ENCODE data around the gene TNFAIP6. TPM values are rescaled to one million over a fixed set of nuclear protein-coding genes. Genes with fewer than 3 reads are reported as not detected.

TNFAIP6 gene
- total and polyA plus RNA-seq, 8 donors = 2.3 to 14.8 (median 4.0) TPM

- Histone ChIP-seq H3K4me3 (no peak overlapping the region), H3K4me1 (peaks cover 0 to 6% of the 10 kb centered on the region in 2 donors), H3K27ac (no peak overlapping the region), H3K9me3 (no peaks in the 10 kb centered on the region), H3K27me3 (no peaks in the 10 kb centered on the region), H3K36me3 (no peaks in the 10 kb centered on the region)
- DNase-seq = no peak
- ATAC-seq = no peak
- intact Hi-C loops (cut with DNase I) = no loop called here
- TF ChIP-seq, protein P1, sequence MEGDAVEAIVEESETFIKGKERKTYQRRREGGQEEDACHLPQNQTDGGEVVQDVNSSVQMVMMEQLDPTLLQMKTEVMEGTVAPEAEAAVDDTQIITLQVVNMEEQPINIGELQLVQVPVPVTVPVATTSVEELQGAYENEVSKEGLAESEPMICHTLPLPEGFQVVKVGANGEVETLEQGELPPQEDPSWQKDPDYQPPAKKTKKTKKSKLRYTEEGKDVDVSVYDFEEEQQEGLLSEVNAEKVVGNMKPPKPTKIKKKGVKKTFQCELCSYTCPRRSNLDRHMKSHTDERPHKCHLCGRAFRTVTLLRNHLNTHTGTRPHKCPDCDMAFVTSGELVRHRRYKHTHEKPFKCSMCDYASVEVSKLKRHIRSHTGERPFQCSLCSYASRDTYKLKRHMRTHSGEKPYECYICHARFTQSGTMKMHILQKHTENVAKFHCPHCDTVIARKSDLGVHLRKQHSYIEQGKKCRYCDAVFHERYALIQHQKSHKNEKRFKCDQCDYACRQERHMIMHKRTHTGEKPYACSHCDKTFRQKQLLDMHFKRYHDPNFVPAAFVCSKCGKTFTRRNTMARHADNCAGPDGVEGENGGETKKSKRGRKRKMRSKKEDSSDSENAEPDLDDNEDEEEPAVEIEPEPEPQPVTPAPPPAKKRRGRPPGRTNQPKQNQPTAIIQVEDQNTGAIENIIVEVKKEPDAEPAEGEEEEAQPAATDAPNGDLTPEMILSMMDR (IDR thresholded peaks at IDR 0.05) = no peak
Measured at GRCh38 chr2:151347906-151348305, 9.5 kb upstream of the TNFAIP6 start.

GRCh38 chr2:151350579-151351195 lies 6.7 kb upstream of the TNFAIP6 start:
- peaks cover 0 to 6% of the 10 kb centered on the region in 2 donors for H3K4me1 ChIP-seq
- H3K27me3 ChIP-seq = no peaks in the 10 kb centered on the region
- H3K36me3 ChIP-seq = no peaks in the 10 kb centered on the region
- ATAC-seq (no peak), DNase-seq (no peak)
- TF ChIP-seq, protein P1 (IDR thresholded peaks at IDR 0.05) = no peak
- no peak overlapping the region for H3K27ac ChIP-seq
- intact Hi-C loops (cut with DNase I) = no loop called here
- H3K9me3 ChIP-seq = no peaks in the 10 kb centered on the region
- no peak overlapping the region for H3K4me3 ChIP-seq

DNA sequence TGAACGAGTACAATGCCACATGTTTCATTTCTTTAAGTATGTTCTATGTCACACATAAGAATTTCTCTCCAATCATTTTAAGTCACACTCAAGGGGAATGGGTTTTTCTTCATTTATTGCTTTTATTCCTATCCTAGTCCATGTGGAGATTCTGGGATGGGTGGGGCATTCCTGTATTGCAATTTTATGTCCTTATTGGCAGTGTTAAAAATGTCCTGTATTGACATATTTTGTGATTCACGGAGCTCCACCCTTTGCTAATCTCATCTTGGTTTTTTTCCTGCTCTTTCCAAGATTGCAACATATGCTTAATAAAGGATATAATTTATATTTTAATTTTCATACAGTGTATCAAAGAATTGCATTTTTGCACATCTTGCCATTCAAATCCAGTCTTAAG lies 3.4 kb upstream of the TNFAIP6 start:
- no peak overlapping the region for H3K4me3 ChIP-seq
- H3K9me3 ChIP-seq = no peaks in the 10 kb centered on the region
- TF ChIP-seq, protein P1 (IDR thresholded peaks at IDR 0.05) = no peak
- H3K27me3 ChIP-seq = no peaks in the 10 kb centered on the region
- H3K4me1 ChIP-seq = peaks cover 0 to 7% of the 10 kb centered on the region in 2 donors
- no peak for ATAC-seq
- no peak overlapping the region for H3K27ac ChIP-seq
- intact Hi-C loops (cut with DNase I) = no loop called here
- DNase-seq = no peak
- H3K36me3 ChIP-seq = no peaks in the 10 kb centered on the region

- peaks cover 0 to 10% of the 10 kb centered on the region in 2 donors for H3K4me1 ChIP-seq
- no peaks in the 10 kb centered on the region for H3K36me3 ChIP-seq
- ATAC-seq = no peak
- H3K4me3 ChIP-seq = no peak overlapping the region
- H3K27me3 ChIP-seq = no peaks in the 10 kb centered on the region
- H3K9me3 ChIP-seq = no peaks in the 10 kb centered on the region
- DNase-seq = no peak
- no peak overlapping the region for H3K27ac ChIP-seq
- TF ChIP-seq, protein P1 (IDR thresholded peaks at IDR 0.05) = no peak
- intact Hi-C loops (cut with DNase I) = no loop called here
Measured at GRCh38 chr2:151354807-151355206, 2.6 kb upstream of the TNFAIP6 start.

DNA sequence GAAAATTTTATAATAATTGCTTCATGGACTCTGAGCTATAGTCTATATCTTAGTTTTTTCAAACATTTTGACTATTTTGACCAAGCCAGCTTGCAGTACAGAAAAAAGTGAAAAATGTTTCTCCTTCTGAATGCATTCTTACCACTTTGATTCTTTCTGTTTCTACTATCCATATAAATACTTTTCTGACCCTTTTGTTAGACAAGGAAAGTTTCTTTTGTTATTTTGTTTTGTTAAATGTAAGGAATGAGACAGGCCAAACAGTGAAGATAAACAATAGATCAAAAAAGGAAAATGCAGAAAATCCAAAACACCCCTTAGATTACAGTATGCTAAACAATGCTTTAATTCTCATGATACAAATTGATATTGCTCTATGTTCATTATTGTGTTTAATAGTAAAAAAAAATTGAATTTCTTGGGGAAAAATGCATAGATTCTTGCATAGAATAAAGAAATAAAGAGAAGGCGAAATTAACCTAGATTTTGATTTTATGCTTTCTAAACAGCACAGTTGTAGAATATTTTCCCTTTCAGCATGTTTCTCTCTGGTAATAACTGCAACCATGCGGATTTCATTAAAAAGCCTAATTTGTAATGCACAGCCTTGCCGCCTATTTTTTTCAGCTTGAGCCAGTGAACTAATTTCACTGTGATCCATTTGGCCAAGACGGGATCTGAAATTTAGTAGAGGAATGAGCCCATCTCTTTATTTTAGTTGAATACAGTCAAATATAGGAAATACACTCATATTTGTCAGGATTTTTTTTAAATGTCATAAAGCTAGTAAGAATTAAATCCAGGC lies 976 bp downstream of the TNFAIP6 start:
- no peaks in the 10 kb centered on the region for H3K9me3 ChIP-seq
- intact Hi-C loops (cut with DNase I) = no loop called here
- peaks cover 0 to 29% of the 10 kb centered on the region in 2 donors for H3K4me1 ChIP-seq
- H3K27ac ChIP-seq = peak overlapping the region in 1 of 2 donors; percentile 57
- ATAC-seq (no peak), DNase-seq (no peak)
- TF ChIP-seq, protein P1 (IDR thresholded peaks at IDR 0.05) = no peak
- H3K27me3 ChIP-seq = no peaks in the 10 kb centered on the region
- H3K36me3 ChIP-seq = no peaks in the 10 kb centered on the region
- H3K4me3 ChIP-seq = peak overlapping the region in 1 of 2 donors; percentile 31
